Loucy (cell line): ENCODE results near the gene ZDHHC7.

Experiments used
- H2AFZ ChIP-seq: fragments of 200-600 bp; sonication (generic); 2 replicates; pipeline ENCODE4 v1.6.0; 2016; ENCODE audit warnings: antibody characterized with exemption, mild to moderate bottlenecking, low read length, moderate library complexity
- H3F3A ChIP-seq: fragments of 200-600 bp; 2 replicates; pipeline ENCODE4 v1.6.0; 2016; ENCODE audit warnings: antibody characterized with exemption, low read depth, mild to moderate bottlenecking
- H3K27me3 ChIP-seq: fragments of 200-600 bp; sonication (generic); 2 replicates; pipeline ENCODE4 v1.6.1; 2014; ENCODE audit warnings: low read length, mild to moderate bottlenecking; ENCODE audit not compliant: insufficient read depth, poor library complexity, severe bottlenecking
- H3K36me3 ChIP-seq: fragments of 200-600 bp; sonication (generic); 2 replicates; pipeline ENCODE4 v1.6.1; 2016; ENCODE audit warnings: low read length; ENCODE audit not compliant: insufficient read depth
- H3K4me1 ChIP-seq: fragments of 200-600 bp; sonication (generic); 2 replicates; pipeline ENCODE4 v1.5.1; 2014; ENCODE audit warnings: low read length, mild to moderate bottlenecking; ENCODE audit not compliant: insufficient read depth, poor library complexity, severe bottlenecking
- H3K4me2 ChIP-seq: fragments of 200-600 bp; sonication (generic); 2 replicates; pipeline ENCODE4 v1.6.0; 2014; ENCODE audit warnings: antibody characterized with exemption, low read length, low read depth, mild to moderate bottlenecking; ENCODE audit not compliant: poor library complexity, severe bottlenecking
- H3K4me3 ChIP-seq: fragments of 200-600 bp; sonication (generic); 2 replicates; pipeline ENCODE4 v1.5.1; 2014; ENCODE audit warnings: low read length, mild to moderate bottlenecking, mixed read lengths; ENCODE audit not compliant: poor library complexity, severe bottlenecking
- H3K79me2 ChIP-seq: fragments of 200-600 bp; sonication (generic); 2 replicates; pipeline ENCODE4 v1.6.1; 2014; ENCODE audit warnings: low read length; ENCODE audit not compliant: insufficient read depth
- H3K9ac ChIP-seq: fragments of 200-600 bp; sonication (generic); 2 replicates; pipeline ENCODE4 v1.6.0; 2014; ENCODE audit warnings: mild to moderate bottlenecking, low read depth, low read length, moderate library complexity; ENCODE audit not compliant: poor library complexity, severe bottlenecking
- H3K9me2 ChIP-seq: fragments of 200-600 bp; sonication (generic); replicated peaks from 2 replicates; pipeline ENCODE4 v1.6.1; 2016; ENCODE audit warnings: low read depth, low read length, mixed read lengths
- H3K9me3 ChIP-seq: fragments of 200-600 bp; sonication (generic); 2 replicates; pipeline ENCODE4 v1.6.1; 2014; ENCODE audit warnings: mild to moderate bottlenecking, antibody characterized with exemption, low read length, low read depth; ENCODE audit not compliant: insufficient read depth
- H4K20me1 ChIP-seq: fragments of 200-600 bp; sonication (generic); 2 replicates; pipeline ENCODE4 v1.6.0; 2014; ENCODE audit warnings: antibody characterized with exemption, low read length, mild to moderate bottlenecking; ENCODE audit not compliant: insufficient read depth, poor library complexity, severe bottlenecking
- CTCF ChIP-seq: fragments of 200-600 bp; sonication (generic); conservative IDR thresholded peaks from 2 replicates; pipeline ENCODE4 v1.5.1; 2014; ENCODE audit warnings: mild to moderate bottlenecking, antibody characterized with exemption, low read length
- EZH2phosphoT487 ChIP-seq: fragments of 200-600 bp; IDR thresholded peaks from 2 replicates; pipeline ENCODE4 v1.6.1; 2018; ENCODE audit warnings: antibody characterized with exemption, mild to moderate bottlenecking, moderate library complexity, borderline replicate concordance

Gene ZDHHC7

GRCh38 chr16:84982434-84982833 lies 28.9 kb downstream of the ZDHHC7 start:
- H3K4me2 ChIP-seq: no peak overlapping the region
- H3K9me3 ChIP-seq: no peaks in the 10 kb centered on the region
- no peaks in the 10 kb centered on the region for H3K79me2 ChIP-seq
- TF ChIP-seq EZH2phosphoT487 (no peak), CTCF (peak; percentile 21; the same call in 1 of the 2 replicates)
- no peaks in the 10 kb centered on the region for H3K9me2 ChIP-seq
- H3K4me3 ChIP-seq: no peak overlapping the region
- no peaks in the 10 kb centered on the region for H3K4me1 ChIP-seq
- H3K27me3 ChIP-seq: no peaks in the 10 kb centered on the region
- H4K20me1 ChIP-seq: no peaks in the 10 kb centered on the region
- H3K36me3 ChIP-seq: peaks cover 69% of the 10 kb centered on the region; the same call in 1 of the 2 replicates
- no peak overlapping the region for H3K9ac ChIP-seq
- no peaks in the 10 kb centered on the region for H3F3A ChIP-seq
- no peak overlapping the region for H2AFZ ChIP-seq

GRCh38 chr16:84979516-84979915 lies 31.8 kb downstream of the ZDHHC7 start:
- no peaks in the 10 kb centered on the region for H4K20me1 ChIP-seq
- H3K9me3 ChIP-seq: no peaks in the 10 kb centered on the region
- H2AFZ ChIP-seq: no peak overlapping the region
- TF ChIP-seq EZH2phosphoT487 (no peak), CTCF (no peak)
- no peaks in the 10 kb centered on the region for H3K27me3 ChIP-seq
- no peak overlapping the region for H3K9ac ChIP-seq
- no peak overlapping the region for H3K4me2 ChIP-seq
- no peaks in the 10 kb centered on the region for H3F3A ChIP-seq
- peaks cover 71% of the 10 kb centered on the region; the same call in 1 of the 2 replicates for H3K36me3 ChIP-seq
- H3K4me1 ChIP-seq: no peaks in the 10 kb centered on the region
- H3K9me2 ChIP-seq: no peaks in the 10 kb centered on the region
- H3K4me3 ChIP-seq: no peak overlapping the region
- no peaks in the 10 kb centered on the region for H3K79me2 ChIP-seq

- Histone ChIP-seq H3K9ac (no peak overlapping the region), H3K27me3 (no peaks in the 10 kb centered on the region), H3K4me2 (no peak overlapping the region), H3K36me3 (peaks cover 71% of the 10 kb centered on the region; the same call in 1 of the 2 replicates), H3K79me2 (no peaks in the 10 kb centered on the region), H3K4me3 (no peak overlapping the region), H3K9me2 (no peaks in the 10 kb centered on the region), H3F3A (no peaks in the 10 kb centered on the region), H3K9me3 (no peaks in the 10 kb centered on the region), H4K20me1 (no peaks in the 10 kb centered on the region), H3K4me1 (no peaks in the 10 kb centered on the region), H2AFZ (no peak overlapping the region)
- TF ChIP-seq EZH2phosphoT487 (no peak), CTCF (no peak)
Measured at GRCh38 chr16:84976644-84977400, 34.5 kb downstream of the ZDHHC7 start.
